HT1080 (cell line): ENCODE data around the gene EIF3A. TPM values are rescaled to one million over a fixed set of nuclear protein-coding genes. Genes with fewer than 3 reads are reported as not detected.

ENCODE experiments used
- DNase-seq: peaks from one replicate; pipeline ENCODE4 v3.0.0-alpha.2; 2015; ENCODE audit warnings: low read depth
- small RNA-seq: library from RNA; depleted of rRNA; stranded (forward); fragments of <200 nt; gene quantifications from one replicate; pipeline ENCODE3, GENCODE V24; 2014
- total RNA-seq: library from RNA; depleted of rRNA; stranded (reverse); fragments of >200 nt; shearing (Covaris generic); gene quantifications from 2 replicates; pipeline ENCODE4 v1.2.3, GENCODE V29; 2014; rRNA removed

EIF3A gene
- total RNA-seq, 1 experiment from 2014 or later: 94.2 TPM

DNA sequence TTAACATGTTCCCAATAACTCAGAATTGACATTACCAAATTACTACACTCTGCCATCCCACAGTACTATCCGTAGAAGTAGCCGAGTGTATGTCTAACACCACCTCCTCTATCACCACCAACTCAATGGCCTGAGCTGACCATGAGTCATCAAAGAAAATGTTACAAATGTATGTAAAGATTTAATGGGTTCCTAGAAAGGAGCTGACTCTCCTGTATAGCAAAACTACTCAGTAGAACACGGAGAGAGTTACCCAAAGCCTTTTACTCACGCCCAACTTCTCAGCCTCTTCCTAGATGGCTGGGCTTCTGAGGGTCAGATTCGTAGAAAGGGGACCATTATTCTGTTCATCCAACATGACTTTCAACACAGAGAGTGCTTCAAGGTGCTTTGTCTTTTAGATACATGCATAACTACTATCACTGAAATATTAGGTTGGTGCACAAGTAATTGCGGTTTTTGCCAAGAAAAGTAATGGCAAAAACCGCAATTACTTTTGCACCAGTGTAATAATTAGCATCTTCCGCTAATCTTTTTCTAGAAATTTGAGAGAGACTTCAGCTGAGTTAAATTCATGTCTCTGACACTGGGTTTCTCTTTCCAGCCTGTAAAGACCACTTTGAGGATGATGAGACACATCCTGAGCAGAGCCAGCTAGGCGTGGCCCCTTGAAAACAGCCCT lies 75.1 kb downstream of the EIF3A start:
- peak; percentile 61 for DNase-seq

DNA sequence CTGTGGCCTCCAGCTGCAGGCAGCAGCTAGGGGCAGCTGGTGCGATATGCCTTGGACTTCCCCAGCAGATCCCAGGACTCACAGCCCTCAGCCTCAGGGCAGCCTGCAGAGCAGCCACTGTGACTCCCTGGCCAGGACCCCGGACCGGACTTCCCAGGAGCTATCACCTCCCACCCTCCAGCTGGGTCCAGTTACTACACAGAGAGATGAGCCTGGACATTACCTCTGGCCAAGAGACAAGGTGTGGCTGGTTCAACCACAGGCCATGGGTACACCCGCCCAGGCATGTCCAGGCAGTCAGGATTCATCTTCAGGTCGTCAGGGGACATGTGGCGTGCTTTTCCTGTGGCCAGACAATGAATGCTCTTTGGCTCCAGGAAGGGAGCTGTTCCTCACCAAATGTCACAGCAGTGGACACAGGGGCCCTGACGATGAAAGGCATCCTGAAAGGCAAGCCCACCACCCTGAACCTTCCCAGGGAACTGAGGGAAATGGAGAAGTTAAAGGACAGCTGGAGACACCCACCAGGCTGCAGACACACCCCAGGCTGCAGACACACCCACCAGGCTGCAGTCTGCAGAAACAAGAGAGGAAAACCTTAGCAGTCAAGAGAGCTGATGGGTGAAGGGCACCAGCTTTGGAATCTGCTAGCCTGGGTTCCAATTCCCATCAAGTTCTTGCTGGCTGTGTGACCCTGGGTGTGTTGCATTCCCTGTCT lies 76.9 kb downstream of the EIF3A start:
- DNase-seq: no peak

DNA sequence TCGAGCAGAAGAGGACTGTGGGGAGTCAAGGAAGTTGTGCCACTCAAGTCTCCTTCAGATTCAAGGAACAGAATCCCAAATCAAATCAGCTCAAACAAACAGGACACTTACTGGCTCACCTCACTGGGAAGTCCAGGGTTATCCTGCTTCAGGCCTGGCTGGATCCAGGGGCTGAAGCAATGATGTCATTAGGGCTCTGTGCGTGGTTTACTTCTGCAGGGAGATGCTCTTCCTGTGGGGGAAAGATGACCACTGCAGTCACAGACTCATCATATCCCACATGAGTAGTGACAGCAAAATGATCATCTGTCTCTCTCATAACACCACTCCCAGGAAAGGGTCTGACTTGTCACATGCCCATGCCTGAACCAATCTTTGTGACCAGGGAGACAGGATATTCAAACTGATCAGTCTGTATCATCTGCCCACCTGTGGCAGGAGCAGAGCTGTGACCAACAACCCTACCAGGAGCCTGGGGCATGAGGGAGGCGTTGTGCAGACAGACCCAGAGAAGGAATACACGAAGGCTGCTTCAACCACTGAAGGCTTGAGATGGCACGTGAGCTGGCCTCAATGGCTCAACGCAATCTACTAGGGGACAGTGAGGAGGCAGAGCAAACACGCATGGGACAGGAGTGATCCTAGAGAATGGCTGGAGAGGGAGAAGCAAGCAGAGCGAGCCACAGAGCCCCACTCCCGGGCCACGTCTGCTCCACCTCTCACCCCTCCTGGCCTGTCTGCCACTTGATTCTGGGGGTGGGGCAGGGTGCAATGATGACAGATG lies 78.7 kb downstream of the EIF3A start:
- DNase-seq: no peak

DNA sequence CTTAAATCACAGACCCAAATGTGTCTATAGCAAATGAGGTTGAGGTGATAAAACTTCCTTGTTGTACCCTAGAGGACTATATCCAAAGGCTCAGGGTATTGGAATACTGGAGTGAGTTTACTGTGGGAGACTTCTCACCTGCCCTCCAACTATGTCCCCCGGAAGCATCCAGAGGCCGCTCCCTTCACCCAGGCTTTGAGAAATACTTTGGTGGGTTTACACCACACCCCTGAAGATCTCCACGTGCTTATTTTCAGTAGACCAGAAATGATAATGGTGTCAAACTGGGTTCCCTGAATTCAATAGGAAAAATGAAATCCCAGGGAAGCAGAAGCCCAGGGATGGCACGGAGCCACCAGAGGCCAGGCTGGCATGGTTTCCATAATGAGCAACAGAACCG lies 82.4 kb downstream of the EIF3A start:
- DNase-seq: no peak

DNA sequence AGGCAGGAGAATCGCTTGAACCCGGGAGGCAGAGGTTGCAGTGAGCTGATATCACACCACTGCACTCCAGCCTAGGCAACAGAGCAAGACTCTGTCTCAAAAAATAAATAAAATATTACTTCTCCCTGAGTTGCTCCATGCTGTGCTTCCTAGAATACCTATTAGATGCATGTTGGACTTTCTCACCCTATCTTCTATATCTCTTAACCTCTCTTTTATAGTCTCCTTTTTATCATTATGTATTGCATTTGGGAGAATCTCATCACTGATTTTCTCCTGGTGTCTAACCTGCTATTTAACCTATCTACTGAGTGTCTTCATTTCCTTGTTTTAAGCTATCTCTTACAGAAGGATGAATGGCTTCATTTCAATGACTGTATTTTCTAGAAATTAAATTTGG lies 83.2 kb downstream of the EIF3A start:
- DNase-seq: no peak

DNA sequence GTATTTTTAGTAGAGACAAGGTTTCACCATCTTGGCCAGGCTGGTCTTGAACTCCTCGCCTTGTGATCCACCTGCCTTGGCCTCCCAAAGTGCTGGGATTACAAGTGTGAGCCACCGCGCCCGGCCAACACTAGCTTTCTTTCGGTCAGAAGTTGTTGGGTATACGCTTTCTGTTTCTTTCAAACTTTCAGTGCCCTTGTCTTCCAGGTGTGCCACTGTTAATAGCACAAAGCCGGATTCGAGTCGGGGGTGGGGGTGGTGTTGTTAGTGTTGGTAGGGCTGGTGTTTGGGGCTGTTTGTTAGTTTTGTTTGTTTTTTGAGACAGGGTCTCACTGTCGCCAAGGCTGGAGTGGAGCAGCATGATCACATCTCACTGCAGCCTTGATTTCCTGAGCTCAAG lies 84.9 kb downstream of the EIF3A start:
- no peak for DNase-seq

DNA sequence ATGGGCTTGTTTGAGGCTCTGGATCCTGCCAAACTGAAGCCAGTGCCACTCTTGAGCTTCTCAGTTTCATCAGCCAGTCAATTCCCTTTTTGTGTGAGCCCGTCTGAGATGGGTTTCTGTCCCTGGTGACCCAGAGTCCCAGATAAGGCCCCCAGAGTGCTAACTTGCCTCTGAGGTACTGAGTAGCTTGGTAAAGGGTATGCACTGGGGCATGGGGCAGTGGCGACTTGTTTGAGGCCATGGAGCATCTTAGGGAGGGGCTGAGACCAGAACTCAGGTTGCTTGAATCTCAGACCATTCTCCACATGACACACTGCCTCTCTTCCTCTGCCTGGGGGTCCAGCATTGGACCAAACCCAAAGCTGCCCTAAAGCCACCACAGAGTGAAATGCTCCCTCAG lies 86.3 kb downstream of the EIF3A start:
- no peak for DNase-seq

DNA sequence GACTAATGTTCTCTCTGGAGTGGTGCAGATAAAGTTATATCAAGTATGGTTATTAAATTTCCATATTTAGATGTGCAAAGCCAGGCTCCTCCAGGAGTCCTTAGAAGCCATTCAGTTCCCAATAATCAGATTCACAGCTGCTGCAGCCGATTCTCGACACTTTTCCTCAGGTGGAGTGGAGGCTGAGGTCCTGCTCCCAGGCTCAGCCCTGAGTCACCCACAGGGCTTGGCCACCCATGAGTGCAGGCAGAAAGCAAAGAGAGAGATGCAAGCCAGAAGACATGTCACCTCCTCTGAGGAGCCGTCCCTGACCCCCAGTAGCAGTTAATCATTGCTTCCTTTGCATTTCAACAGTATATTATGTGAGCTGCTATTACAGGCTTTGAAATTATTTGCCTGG lies 87.4 kb downstream of the EIF3A start:
- DNase-seq: no peak

DNA sequence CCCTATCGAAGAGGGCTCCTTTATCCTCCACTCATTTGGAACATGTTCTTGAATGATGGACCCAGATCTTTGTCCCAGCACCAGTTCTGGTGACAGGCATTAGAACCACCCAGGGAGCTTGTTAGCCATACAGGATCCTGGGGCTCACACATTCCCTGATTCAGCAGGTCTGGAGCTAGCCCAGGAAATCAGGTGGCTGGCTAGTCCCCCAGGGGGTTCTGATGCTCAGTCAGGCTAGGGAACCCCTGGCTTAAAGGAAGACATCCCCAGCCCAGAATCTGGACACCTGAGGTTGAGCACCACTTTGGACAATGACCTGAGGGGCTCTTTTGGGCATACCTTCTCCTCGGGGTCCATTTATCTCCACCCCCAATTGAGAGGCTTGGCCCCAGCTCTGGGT lies 88.1 kb downstream of the EIF3A start:
- DNase-seq: no peak

DNA sequence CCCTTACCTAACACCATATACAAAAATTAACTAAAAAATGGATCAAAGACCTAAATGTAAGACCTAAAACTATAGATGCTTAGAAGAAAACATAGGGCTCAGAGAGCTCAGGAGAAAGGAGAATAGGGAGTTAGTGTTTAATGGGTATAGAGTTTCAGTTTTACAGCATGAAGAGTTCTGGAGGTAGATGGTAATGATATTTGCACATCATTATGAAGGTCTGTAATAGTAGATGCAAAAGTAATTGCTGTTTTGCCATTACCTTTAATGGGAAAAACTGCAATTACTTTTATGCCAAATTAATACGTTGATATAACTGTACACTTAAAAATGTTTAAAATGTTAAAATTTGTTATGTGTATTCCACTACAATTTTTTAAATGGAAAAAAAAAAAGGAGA lies 90.3 kb downstream of the EIF3A start:
- DNase-seq: no peak

DNA sequence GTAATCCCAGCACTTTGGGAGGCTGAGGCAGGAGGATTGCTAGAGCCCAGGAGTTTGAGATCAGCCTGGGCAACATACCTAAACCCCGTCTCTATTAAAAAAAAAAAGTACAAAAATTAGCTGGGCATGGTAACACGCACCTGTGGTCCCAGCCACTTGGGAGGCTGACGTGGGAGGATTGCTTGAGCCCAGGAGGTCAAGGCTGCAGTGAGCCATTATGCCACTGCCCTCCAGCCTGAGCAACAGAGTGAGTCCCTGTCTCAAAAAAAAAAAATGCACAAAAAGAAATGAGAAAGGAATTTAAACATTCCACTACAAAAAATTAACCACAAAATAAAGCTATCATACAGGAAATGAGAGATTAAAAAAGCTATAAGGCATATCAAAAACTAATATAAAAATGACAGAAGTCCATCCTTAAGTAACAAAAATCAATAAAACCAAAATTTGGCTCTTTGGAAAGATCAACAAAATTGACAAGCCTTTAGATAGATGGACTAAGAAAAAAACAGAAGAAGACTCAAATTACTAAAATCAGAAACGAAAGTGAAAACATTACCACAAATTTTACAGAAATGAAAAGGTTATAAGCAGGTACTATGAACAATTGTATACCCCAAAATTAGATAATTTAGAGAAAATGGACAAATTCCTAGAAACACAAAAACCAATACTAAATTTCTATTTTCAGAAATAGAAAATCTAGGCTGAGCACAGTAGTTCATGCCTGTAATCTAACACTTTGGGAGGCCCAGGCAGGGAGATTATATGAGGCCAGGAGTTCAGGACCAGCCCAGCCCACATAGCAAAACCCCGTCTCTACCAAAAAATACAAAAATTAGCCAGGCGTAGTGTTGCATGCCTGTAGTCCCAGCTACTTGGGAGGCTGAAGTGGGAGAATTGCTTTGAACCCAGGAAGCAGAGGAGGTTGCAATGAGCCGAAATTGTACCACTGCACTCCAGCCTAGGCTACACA lies 93.5 kb downstream of the EIF3A start:
- no peak for DNase-seq

DNA sequence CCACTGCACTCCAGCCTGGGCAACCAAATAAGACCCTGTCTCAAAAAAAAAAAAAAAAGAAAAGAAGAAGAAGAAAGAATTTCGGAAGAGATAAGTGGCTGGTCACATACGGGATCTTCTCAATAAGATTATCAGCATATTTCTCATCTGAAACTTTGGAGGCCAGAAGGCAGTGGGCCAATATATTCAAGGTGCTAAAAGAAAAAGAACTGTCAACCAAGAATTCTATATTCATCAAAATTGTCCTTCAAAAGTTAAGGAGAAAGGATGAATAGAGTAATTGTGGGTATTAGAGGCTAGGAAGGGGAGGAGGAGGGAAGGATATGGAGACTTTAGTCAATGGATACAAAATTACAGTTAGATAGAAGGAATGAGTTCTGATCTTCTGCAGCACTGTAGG lies 95.0 kb downstream of the EIF3A start:
- no peak for DNase-seq

Small RNA genes lying within 50 kb of the gene (small RNA-seq; reads per million reads assigned to genes)
- gene AL355598.1 (not detected), gene RF00413 (not detected), gene SNORA19 (0.25 reads per million, percentile 18 among the genes with 10 or more reads in this experiment)

Other genes starting within 250 kb of the EIF3A start
- 0.39 and 0.57 TPM in 2 replicates for gene NANOS1, start 51.1 kb downstream of the EIF3A start, total RNA-seq
- 26.6 and 33.8 TPM in 2 replicates for gene DENND10, start 23.3 kb upstream of the EIF3A start, total RNA-seq
- 30.4 and 36.7 TPM in 2 replicates for gene SFXN4, start 84.9 kb upstream of the EIF3A start, total RNA-seq
- gene PRDX3, start 98.0 kb upstream of the EIF3A start, total RNA-seq: 269 and 341 TPM in 2 replicates
- 11.4 TPM in 2 replicates for gene GRK5, start 126.8 kb upstream of the EIF3A start, total RNA-seq